B cell (primary cell): Measurements from ENCODE around the gene EHF. TPM values are rescaled to one million over a fixed set of nuclear protein-coding genes. Genes with fewer than 3 reads are reported as not detected.

ENCODE experiments used
- ATAC-seq: fragments of 200-7000 bp; cut with Tn5 transposase; one replicate; pipeline ENCODE4 v1.10.0; 2021; ENCODE audit warnings: low read depth, mild to moderate bottlenecking, moderate number of reproducible peaks, moderate library complexity
- CTCF ChIA-PET: fragments of 350-600 bp; sonication (Branson Sonifier 250); formaldehyde crosslinking; loops from one replicate; lab custom pipeline; 2021; ENCODE audit warnings: antibody characterized with exemption, inconsistent platforms; lab: Charles Lee
- POLR2A ChIA-PET: fragments of 350-600 bp; sonication (Branson Sonifier 250); formaldehyde crosslinking; loops from one replicate; lab custom pipeline; 2021; ENCODE audit warnings: antibody characterized with exemption; lab: Charles Lee
- DNase-seq: peaks from one replicate; pipeline ENCODE4 v3.0.0; 2013
- H2AFZ ChIP-seq: 2 replicates; pipeline ENCODE4 v1.6.1; 2012; ENCODE audit warnings: mild to moderate bottlenecking, low read depth, low read length; ENCODE audit not compliant: insufficient read depth, poor library complexity, severe bottlenecking
- H3K27ac ChIP-seq, 2 donors: 1 replicate in 1 of 2; 2 replicates in 1 of 2; pipeline ENCODE4 v1.5.1; 2012 to 2013; ENCODE audit warnings: low read length in 2 of 2, mild to moderate bottlenecking in 2 of 2, moderate library complexity in 1 of 2
- H3K27me3 ChIP-seq, 4 experiments: fragments of 200-600 bp in 1 of 4; sonication (generic) in 1 of 4; replicated peaks in 1 of 4; 1 replicate in 2 of 4; 2 replicates in 2 of 4; pipeline versions ENCODE4 v1.6.1 to v1.7.0; 2013 to 2016; ENCODE audit warnings: low read length in 3 of 4, mild to moderate bottlenecking in 2 of 4, mixed read lengths in 1 of 4, moderate library complexity in 1 of 4; ENCODE audit not compliant: insufficient read depth in 4 of 4, control insufficient read depth in 3 of 4; ENCODE audit errors: control extremely low read depth in 1 of 4
- H3K36me3 ChIP-seq, 2 experiments: replicated peaks in 1 of 2; 1 replicate in 1 of 2; 2 replicates in 1 of 2; pipeline versions ENCODE4 v1.6.1 to v1.7.1; 2013; ENCODE audit warnings: low read length in 1 of 2; ENCODE audit not compliant: insufficient read depth in 2 of 2, control insufficient read depth in 1 of 2; ENCODE audit errors: control extremely low read depth in 1 of 2, extremely low read depth in 1 of 2
- H3K4me1 ChIP-seq, 2 donors: fragments of 200-600 bp in 1 of 2; sonication (generic) in 1 of 2; 1 replicate in 1 of 2; 2 replicates in 1 of 2; pipeline versions ENCODE4 v1.5.1 to v1.6.1; 2013 to 2017; ENCODE audit warnings: low read length in 2 of 2; ENCODE audit not compliant: control insufficient read depth in 2 of 2, insufficient read depth in 2 of 2
- H3K4me2 ChIP-seq: replicated peaks from 2 replicates; pipeline ENCODE3; 2012; ENCODE audit warnings: mild to moderate bottlenecking, low read depth, low read length; ENCODE audit not compliant: poor library complexity, severe bottlenecking
- H3K4me3 ChIP-seq, 5 experiments: fragments of 200-600 bp in 1 of 5; sonication (generic) in 1 of 5; 1 replicate in 3 of 5; 2 replicates in 2 of 5; pipeline versions ENCODE4 v1.5.1 to v1.7.0; 2011 to 2016; ENCODE audit warnings: low read length in 4 of 5, mild to moderate bottlenecking in 4 of 5, low read depth in 2 of 5, control low read depth in 1 of 5, moderate library complexity in 1 of 5; ENCODE audit not compliant: insufficient read depth in 1 of 5; ENCODE audit errors: control extremely low read depth in 1 of 5, extremely low read depth in 1 of 5
- H3K79me2 ChIP-seq: fragments of 200-600 bp; sonication (generic); one replicate; pipeline ENCODE4 v1.6.0; 2016; ENCODE audit warnings: low read length; ENCODE audit not compliant: control insufficient read depth, insufficient read depth
- H3K9ac ChIP-seq: fragments of 200-600 bp; sonication (generic); 2 replicates; pipeline ENCODE4 v1.6.1; 2017; ENCODE audit warnings: mild to moderate bottlenecking, low read length, moderate library complexity
- H3K9me3 ChIP-seq, 3 donors: one replicate each; pipeline versions ENCODE4 v1.6.1 to v1.7.1; 2013; ENCODE audit warnings: low read length in 2 of 3; ENCODE audit not compliant: control insufficient read depth in 2 of 3, insufficient read depth in 1 of 3; ENCODE audit errors: control extremely low read depth in 1 of 3
- H4K20me1 ChIP-seq: 2 replicates; pipeline ENCODE4 v1.6.0; 2012; ENCODE audit warnings: mild to moderate bottlenecking, low read length; ENCODE audit not compliant: insufficient read depth, control insufficient read depth, poor library complexity, severe bottlenecking
- H3K27ac Mint-ChIP-seq: one replicate; pipeline ENCODE4 v1.8.0; 2021; ENCODE audit warnings: mixed read lengths
- H3K27me3 Mint-ChIP-seq: one replicate; pipeline ENCODE4 v1.8.0; 2021; ENCODE audit warnings: mixed read lengths
- H3K4me1 Mint-ChIP-seq: one replicate; pipeline ENCODE4 v1.8.0; 2021; ENCODE audit warnings: mixed read lengths
- H3K4me3 Mint-ChIP-seq: one replicate; pipeline ENCODE4 v1.8.0; 2021; ENCODE audit warnings: mixed read lengths
- H3K9me3 Mint-ChIP-seq: one replicate; pipeline ENCODE4 v1.8.0; 2022; ENCODE audit warnings: mixed read lengths; ENCODE audit not compliant: insufficient read depth
- CTCF ChIP-seq: fragments of 200-600 bp; IDR thresholded peaks from one replicate; pipeline ENCODE4 v1.8.0; 2022; ENCODE audit warnings: antibody characterized with exemption, mild to moderate bottlenecking
- EZH2 ChIP-seq: IDR thresholded peaks from 2 replicates; pipeline ENCODE4 v1.6.1; 2012; ENCODE audit warnings: borderline replicate concordance, low read depth, mild to moderate bottlenecking, moderate library complexity, low read length; ENCODE audit not compliant: insufficient read depth, poor library complexity, severe bottlenecking
- WGBS: methylation state at CpG from one replicate; pipeline ENCODE4 v1.1.5; 2013; ENCODE audit warnings: missing lambda C conversion rate; ENCODE audit not compliant: insufficient coverage; 5-methylcytosine and 5-hydroxymethylcytosine counted together
- intact Hi-C: fragments of 100-400 bp; cut with micrococcal nuclease; formaldehyde crosslinking; loops from one replicate; pipeline ENCODE4 v1.10.0; 2022
- polyA plus RNA-seq: library from polyadenylated mRNA; depleted of rRNA; stranded (reverse); fragments of >200 nt; gene quantifications from 2 replicates; pipeline ENCODE4 v1.2.3, GENCODE V29; 2012
- total RNA-seq, 2 donors: library from RNA; stranded (reverse); fragments of 120-200 nt in 1 of 2; gene quantifications; 1 replicate in 1 of 2; 2 replicates in 1 of 2; pipeline versions ENCODE4 v1.2.3 to v1.2.4, GENCODE V29; 2013 to 2022

Gene EHF
- total and polyA plus RNA-seq, 2 donors (not counting 1 experiment from before 2014, with no cell fraction given): not detected

DNA sequence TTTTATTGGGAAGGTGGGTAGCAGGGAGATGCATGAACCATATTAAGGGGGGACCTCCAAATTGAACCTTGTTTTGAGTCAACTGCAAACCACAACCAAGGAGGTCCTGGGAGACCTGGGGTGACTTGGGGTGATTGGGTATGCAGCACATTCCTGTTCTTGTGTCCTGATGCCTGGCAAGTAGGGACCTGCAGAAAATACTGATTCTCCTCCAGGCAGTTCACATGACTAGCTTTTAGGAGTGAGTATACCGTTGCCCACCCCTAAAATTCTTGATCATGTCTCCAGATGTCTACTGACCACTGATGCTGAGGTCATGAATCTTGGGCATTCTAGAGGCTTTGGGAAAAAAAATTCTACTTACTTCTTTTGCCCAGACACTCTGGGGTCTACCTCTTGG is 6.3 kb downstream of the EHF start:
- H3K9me3 Mint-ChIP-seq: no peaks in the 10 kb centered on the region
- no peak overlapping the region for H3K4me3 Mint-ChIP-seq
- H3K36me3 ChIP-seq: no peaks in the 10 kb centered on the region
- no peak for TF ChIP-seq CTCF
- no peak for TF ChIP-seq EZH2
- intact Hi-C loops: no loop called here
- H3K9me3 ChIP-seq: no peaks in the 10 kb centered on the region
- H3K4me1 Mint-ChIP-seq: peaks cover 6% of the 10 kb centered on the region
- DNase-seq: no peak
- H3K4me3 ChIP-seq: no peak overlapping the region
- ChIA-PET CTCF (interaction anchor here (0.8 kb wide), 1 partner anchor 8 kb away, joined by 3 read pairs; no protein-coding TSS in a partner anchor), POLR2A (no interaction called here)
- H3K4me2 ChIP-seq: no peak overlapping the region
- H3K27me3 Mint-ChIP-seq: peaks cover 14% of the 10 kb centered on the region
- no peak overlapping the region for H3K27ac ChIP-seq
- peaks cover 0 to 9% of the 10 kb centered on the region in 2 donors for H3K4me1 ChIP-seq
- no peaks in the 10 kb centered on the region for H3K79me2 ChIP-seq
- no peak overlapping the region for H3K9ac ChIP-seq
- no peak overlapping the region for H2AFZ ChIP-seq
- H3K27ac Mint-ChIP-seq: no peak overlapping the region
- H4K20me1 ChIP-seq: no peaks in the 10 kb centered on the region
- H3K27me3 ChIP-seq: peaks cover 0 to 12% (median 0%) of the 10 kb centered on the region in 4 experiments
- no CpG with 5 or more reads among the region's 1 CpG for WGBS
- ATAC-seq: no peak

DNA sequence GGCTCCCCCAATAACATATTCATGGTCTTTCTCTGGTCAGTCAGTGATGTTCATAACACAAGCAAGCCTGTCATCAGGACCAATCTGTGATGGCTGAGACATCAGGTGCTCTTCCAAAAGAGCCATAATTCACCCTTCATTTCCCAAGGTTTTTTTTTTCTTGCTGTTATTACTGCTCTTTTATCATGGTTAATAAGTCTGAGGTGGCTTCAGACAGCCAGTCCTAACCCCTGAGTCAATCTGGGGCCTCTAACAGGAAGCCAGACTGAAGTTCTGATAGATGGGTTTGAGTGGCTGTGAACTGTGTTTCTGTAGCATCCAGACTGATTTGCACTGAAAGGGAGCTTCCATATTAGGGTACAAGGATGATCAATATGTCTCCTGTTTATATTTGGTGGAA is 8.8 kb downstream of the EHF start:
- ChIA-PET POLR2A (no interaction called here), CTCF (no interaction called here)
- H3K27ac Mint-ChIP-seq: no peak overlapping the region
- peaks cover 9% of the 10 kb centered on the region for H3K27me3 Mint-ChIP-seq
- no peaks in the 10 kb centered on the region for H3K79me2 ChIP-seq
- TF ChIP-seq EZH2 (no peak), CTCF (no peak)
- no peak overlapping the region for H3K4me2 ChIP-seq
- no peak overlapping the region for H3K4me3 ChIP-seq
- H2AFZ ChIP-seq: no peak overlapping the region
- H3K4me3 Mint-ChIP-seq: no peak overlapping the region
- H3K4me1 ChIP-seq: peaks cover 9 to 13% of the 10 kb centered on the region in 2 donors
- H3K9me3 Mint-ChIP-seq: no peaks in the 10 kb centered on the region
- no peaks in the 10 kb centered on the region for H4K20me1 ChIP-seq
- no peaks in the 10 kb centered on the region for H3K36me3 ChIP-seq
- intact Hi-C loops: no loop called here
- no peak overlapping the region for H3K9ac ChIP-seq
- ATAC-seq (no peak), DNase-seq (no peak)
- H3K4me1 Mint-ChIP-seq: peaks cover 16% of the 10 kb centered on the region
- H3K27ac ChIP-seq: no peak overlapping the region
- no peaks in the 10 kb centered on the region for H3K9me3 ChIP-seq
- peaks cover 0 to 9% (median 0%) of the 10 kb centered on the region in 4 experiments for H3K27me3 ChIP-seq
